Left lung (tissue), 10 donors: Measurements from ENCODE around the gene PDE11A. TPM values are rescaled to one million over a fixed set of nuclear protein-coding genes. Genes with fewer than 3 reads are reported as not detected.

Experiments used
- ATAC-seq: fragments of 200-7000 bp; cut with Tn5 transposase; one replicate; pipeline ENCODE4 v1.9.1; 2020; ENCODE audit warnings: moderate library complexity
- DNase-seq, 4 donors: peaks; one replicate each; pipeline ENCODE4 v3.0.0-alpha.2; 2013 to 2020
- H3K27ac ChIP-seq, 2 donors: fragments of 200-600 bp; sonication (generic) in 1 of 2; one replicate each; pipeline versions ENCODE4 v1.5.0 to v1.8.0; 2020 to 2021
- H3K27me3 ChIP-seq, 2 donors: fragments of 200-600 bp; sonication (generic) in 1 of 2; one replicate each; pipeline versions ENCODE4 v1.5.0 to v1.8.0; 2020 to 2021
- H3K36me3 ChIP-seq, 2 donors: fragments of 200-600 bp; sonication (generic) in 1 of 2; one replicate each; pipeline versions ENCODE4 v1.5.0 to v1.8.0; 2020 to 2021
- H3K4me1 ChIP-seq, 2 donors: fragments of 200-600 bp; one replicate each; pipeline ENCODE4 v1.8.0; 2021
- H3K4me3 ChIP-seq, 2 donors: fragments of 200-600 bp; sonication (generic) in 1 of 2; one replicate each; pipeline versions ENCODE4 v1.5.0 to v1.8.0; 2020 to 2021; ENCODE audit warnings: mild to moderate bottlenecking in 1 of 2
- H3K9me3 ChIP-seq, 2 donors: fragments of 200-600 bp; sonication (generic) in 1 of 2; one replicate each; pipeline versions ENCODE4 v1.5.0 to v1.8.0; 2020 to 2021
- intact Hi-C, 2 donors: fragments of 100-400 bp; cut with DNase I; formaldehyde crosslinking; loops; one replicate each; pipeline versions ENCODE4 v1.11.2 to v1.14.2; 2022
- polyA plus RNA-seq, 6 donors: library from polyadenylated mRNA; unstranded; fragments of 120-200 nt; gene quantifications; one replicate each; pipeline ENCODE4 v1.2.1, GENCODE V29; 2013; ENCODE audit not compliant: insufficient read length in 6 of 6
- total RNA-seq, 2 donors: library from RNA; stranded (reverse); fragmentation: NEBNext Ultra II Directional; extraction: Animal tissue kit (Norgen Biotek cat#: 25700); gene quantifications; one replicate each; pipeline ENCODE4 v1.2.1, GENCODE V29; 2021
- TF ChIP-seq, protein P1 (sequence below), 2 donors: fragments of 200-600 bp; sonication (generic) in 1 of 2; IDR thresholded peaks; one replicate each; pipeline versions ENCODE4 v1.5.0 to v1.8.0; 2021; ENCODE audit warnings: antibody characterized with exemption in 2 of 2
- donor health status: DM: no; HTN: yes; CAD: no.
- donor health status: DM: no; HTN: no; CAD: no.

Gene PDE11A
- total and polyA plus RNA-seq, 8 donors = 0.24 to 0.73 (median 0.35) TPM

DNA sequence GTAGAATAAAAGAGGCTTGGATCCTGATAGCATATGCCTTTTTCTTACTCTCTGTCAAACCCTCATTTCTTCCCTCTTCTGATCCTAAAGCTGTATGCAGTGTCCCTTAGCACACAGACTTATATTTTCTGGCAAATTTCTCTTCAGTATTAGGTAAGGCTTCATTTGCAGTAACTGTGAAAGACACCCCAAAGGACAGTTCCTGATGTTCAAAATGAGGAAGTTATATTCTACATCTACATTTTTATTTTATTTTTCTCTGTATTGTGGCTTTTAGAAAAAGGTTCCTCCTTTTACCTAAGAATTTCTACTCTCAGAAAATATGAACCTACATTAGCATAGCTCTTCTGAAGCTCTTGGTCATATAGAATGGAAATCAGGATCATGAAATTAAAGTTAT is 261.7 kb downstream of the PDE11A start:
- intact Hi-C loops = no loop called here
- ATAC-seq = no peak
- H3K27me3 ChIP-seq = no peaks in the 10 kb centered on the region

GRCh38 chr2:177808984-177809809 is 263.4 kb downstream of the PDE11A start:
- ATAC-seq (no peak), DNase-seq (no peak)
- H3K27me3 ChIP-seq = no peaks in the 10 kb centered on the region
- no peak overlapping the region for H3K4me3 ChIP-seq
- no peaks in the 10 kb centered on the region for H3K36me3 ChIP-seq
- H3K4me1 ChIP-seq = no peaks in the 10 kb centered on the region
- TF ChIP-seq, protein P1, sequence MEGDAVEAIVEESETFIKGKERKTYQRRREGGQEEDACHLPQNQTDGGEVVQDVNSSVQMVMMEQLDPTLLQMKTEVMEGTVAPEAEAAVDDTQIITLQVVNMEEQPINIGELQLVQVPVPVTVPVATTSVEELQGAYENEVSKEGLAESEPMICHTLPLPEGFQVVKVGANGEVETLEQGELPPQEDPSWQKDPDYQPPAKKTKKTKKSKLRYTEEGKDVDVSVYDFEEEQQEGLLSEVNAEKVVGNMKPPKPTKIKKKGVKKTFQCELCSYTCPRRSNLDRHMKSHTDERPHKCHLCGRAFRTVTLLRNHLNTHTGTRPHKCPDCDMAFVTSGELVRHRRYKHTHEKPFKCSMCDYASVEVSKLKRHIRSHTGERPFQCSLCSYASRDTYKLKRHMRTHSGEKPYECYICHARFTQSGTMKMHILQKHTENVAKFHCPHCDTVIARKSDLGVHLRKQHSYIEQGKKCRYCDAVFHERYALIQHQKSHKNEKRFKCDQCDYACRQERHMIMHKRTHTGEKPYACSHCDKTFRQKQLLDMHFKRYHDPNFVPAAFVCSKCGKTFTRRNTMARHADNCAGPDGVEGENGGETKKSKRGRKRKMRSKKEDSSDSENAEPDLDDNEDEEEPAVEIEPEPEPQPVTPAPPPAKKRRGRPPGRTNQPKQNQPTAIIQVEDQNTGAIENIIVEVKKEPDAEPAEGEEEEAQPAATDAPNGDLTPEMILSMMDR (IDR thresholded peaks at IDR 0.05) = no peak
- H3K9me3 ChIP-seq = peaks cover 0 to 11% of the 10 kb centered on the region in 2 donors
- H3K27ac ChIP-seq = no peak overlapping the region
- intact Hi-C loops = no loop called here

More for the DNA sequence above, 261.7 kb downstream of the PDE11A start:
- TF ChIP-seq, protein P1 (IDR thresholded peaks at IDR 0.05) = no peak
- Histone ChIP-seq H3K4me1 (no peaks in the 10 kb centered on the region), H3K9me3 (peaks cover 0 to 10% of the 10 kb centered on the region in 2 donors), H3K36me3 (no peaks in the 10 kb centered on the region), H3K27ac (no peak overlapping the region), H3K4me3 (no peak overlapping the region)
- no peak for DNase-seq

DNA sequence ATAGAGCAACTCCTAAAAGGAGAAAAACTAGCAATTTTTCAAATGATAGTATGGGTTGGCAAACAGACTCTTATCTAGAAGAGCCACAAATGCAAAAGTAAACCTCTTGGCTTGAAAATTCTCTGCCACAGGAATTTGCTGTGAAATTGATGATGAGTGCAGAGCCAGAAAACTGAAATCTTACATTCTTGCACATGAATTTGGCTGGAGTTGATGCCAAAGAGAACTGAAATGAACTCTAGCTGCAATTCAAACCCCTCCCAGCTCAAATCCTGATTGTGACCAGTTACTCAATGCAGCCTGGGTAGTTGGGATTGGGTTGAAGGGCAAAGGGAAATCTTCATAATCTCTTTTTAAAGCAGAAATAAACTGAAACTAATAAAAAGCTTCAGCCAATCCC is 266.6 kb downstream of the PDE11A start:
- ATAC-seq = no peak
- Histone ChIP-seq H3K9me3 (peaks cover 0 to 11% of the 10 kb centered on the region in 2 donors), H3K4me3 (no peak overlapping the region), H3K4me1 (no peaks in the 10 kb centered on the region), H3K27me3 (no peaks in the 10 kb centered on the region), H3K27ac (no peak overlapping the region), H3K36me3 (no peaks in the 10 kb centered on the region)
- intact Hi-C loops = no loop called here
- no peak for DNase-seq
- TF ChIP-seq, protein P1 (IDR thresholded peaks at IDR 0.05) = no peak

GRCh38 chr2:177799531-177799930 is 273.0 kb downstream of the PDE11A start:
- Histone ChIP-seq H3K9me3 (no peaks in the 10 kb centered on the region), H3K27me3 (no peaks in the 10 kb centered on the region), H3K36me3 (no peaks in the 10 kb centered on the region), H3K4me1 (no peaks in the 10 kb centered on the region), H3K27ac (no peak overlapping the region), H3K4me3 (no peak overlapping the region)
- intact Hi-C loops = no loop called here
- ATAC-seq (peak; percentile 61), DNase-seq (no peak)
- TF ChIP-seq, protein P1 (IDR thresholded peaks at IDR 0.05) = peak; percentile 25 to 28

DNA sequence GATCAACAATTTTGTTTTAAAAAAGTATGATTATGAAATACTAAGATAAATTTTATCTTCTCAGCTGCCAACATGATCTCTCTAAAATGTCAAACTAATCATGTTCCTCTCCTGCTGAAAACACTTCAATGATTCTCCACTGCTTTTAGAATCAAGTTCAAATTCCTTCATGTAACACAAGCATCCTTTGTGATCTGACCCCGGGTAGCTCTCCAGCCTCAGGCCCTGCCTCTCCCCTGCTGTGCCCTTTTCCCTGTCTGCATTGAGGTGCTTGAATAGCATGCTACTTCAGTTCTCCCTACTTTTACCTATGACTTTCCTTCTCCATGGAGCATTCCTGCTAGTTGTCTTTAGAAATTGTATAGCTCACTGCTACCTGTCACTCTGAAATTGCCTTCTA is 274.8 kb downstream of the PDE11A start:
- H3K9me3 ChIP-seq = no peaks in the 10 kb centered on the region
- H3K27me3 ChIP-seq = no peaks in the 10 kb centered on the region
- H3K4me1 ChIP-seq = no peaks in the 10 kb centered on the region
- ATAC-seq (no peak), DNase-seq (no peak)
- no peak overlapping the region for H3K4me3 ChIP-seq
- no peak overlapping the region for H3K27ac ChIP-seq
- intact Hi-C loops = no loop called here
- TF ChIP-seq, protein P1 (IDR thresholded peaks at IDR 0.05) = no peak
- H3K36me3 ChIP-seq = no peaks in the 10 kb centered on the region
